Measurements from ENCODE around the gene PDK2.

PDK2 gene

DNA sequence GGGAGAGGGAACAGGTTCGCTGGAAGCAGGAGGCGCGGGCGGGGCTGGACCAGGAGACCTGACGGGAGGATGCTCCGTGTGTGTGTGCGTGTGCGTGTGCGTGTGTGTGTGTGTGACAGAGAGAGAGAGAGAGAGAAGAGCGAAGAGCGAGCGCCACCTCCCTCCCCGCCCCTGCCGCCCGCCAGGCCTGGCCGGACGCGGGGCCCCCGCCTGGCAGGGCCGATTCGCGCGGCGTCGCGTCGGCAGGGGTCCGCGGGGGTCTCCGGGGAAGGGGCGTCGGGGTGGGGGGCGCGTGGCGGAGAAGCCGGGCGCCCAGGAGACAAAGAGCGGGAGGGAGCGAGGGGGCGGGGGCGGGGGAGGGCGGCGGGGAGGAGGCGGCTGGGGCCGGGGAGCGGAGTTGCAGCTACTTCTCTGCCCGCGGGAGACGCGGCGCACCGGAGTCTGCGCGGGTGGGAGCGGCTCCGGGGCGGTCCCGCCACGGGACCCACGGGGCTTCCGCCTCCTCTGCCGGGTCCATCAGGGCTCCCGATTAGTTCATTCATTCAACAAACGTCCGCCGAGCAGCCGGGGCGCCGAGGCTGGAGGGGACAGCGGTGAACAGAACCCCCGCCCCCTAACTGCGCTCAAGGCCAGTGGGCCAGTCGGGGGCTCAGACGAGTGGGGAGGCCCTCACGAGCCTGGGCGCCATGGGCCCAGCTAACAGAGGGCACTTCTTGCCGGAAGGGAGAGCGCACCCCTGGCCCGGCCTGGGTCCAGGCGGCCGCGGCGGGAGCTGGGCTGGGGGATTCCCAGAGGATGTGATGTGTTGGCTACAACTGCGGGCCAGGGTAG lies 34.8 kb downstream of the PDK2 start, which contains the start of gene SAMD14:
Gene SAMD14 (minus strand): TSS at position 433 of the 831 bp plus-strand sequence. CDS start 5,201 bp downstream, outside the sequence.
- TF ChIP-seq CTCF (IDR thresholded peaks at IDR 0.05; ENCODE audit: low read depth, low read length, missing control alignments): no peak
- H3K4me3 ChIP-seq (ENCODE audit: low read depth, low read length): peak within 1 kb of the TSS; percentile 56
- no peaks in the 10 kb centered on the region for H3K27me3 ChIP-seq (replicated peaks)
- in situ Hi-C loops (cut with HindIII; ENCODE audit: low pct_ligation_motif_present, low sequenced_read_pairs): no loop called here
- H3K27ac ChIP-seq: no peak within 1 kb of the TSS
- H3K36me3 ChIP-seq (replicated peaks): peaks cover 10% of the 10 kb centered on the region
- no peak for DNase-seq

- no peak for DNase-seq
Observed at GRCh38 chr17:50130559-50131305, 35.6 kb downstream of the PDK2 start.

DNA sequence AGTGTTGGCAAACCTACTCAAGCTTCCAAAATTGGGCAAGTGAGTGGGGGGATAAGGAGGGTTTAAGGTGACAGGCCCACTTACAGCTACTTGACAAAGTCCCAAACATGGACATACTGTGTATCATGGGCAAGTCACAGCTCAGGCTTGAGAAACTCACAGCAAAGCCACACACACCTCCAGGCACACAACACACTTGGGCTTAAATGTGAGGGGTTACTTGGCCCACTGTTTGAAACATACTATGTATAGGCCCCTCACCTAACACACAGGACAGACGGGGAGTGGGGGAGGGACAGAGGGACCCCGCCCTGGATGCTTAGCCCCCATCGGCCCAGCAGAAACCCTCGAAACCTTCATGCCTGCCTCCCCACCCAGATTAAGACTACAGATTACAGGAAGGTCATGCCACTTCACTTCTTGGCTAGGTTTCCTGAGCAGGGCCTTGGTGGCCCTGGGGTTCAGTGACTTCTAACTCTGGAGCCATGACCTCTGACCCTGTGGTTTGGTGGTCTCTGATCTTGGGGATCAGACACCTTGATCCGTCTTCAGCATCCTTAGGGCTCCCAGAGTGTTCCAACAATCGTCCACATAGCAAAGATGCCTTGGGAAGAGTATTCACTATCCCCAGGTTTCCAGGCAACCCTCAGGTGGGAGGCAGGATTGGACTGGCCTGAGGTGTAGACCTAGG lies 37.1 kb downstream of the PDK2 start:
- H3K27me3 ChIP-seq (replicated peaks): no peaks in the 10 kb centered on the region
- no peak for TF ChIP-seq CTCF (IDR thresholded peaks at IDR 0.05; ENCODE audit: low read depth, low read length, missing control alignments)
- H3K4me3 ChIP-seq (ENCODE audit: low read depth, low read length): no peak overlapping the region
- no peak for DNase-seq
- in situ Hi-C loops (cut with HindIII; ENCODE audit: low pct_ligation_motif_present, low sequenced_read_pairs): no loop called here
- H3K36me3 ChIP-seq (replicated peaks): peaks cover 28% of the 10 kb centered on the region
- no peak overlapping the region for H3K27ac ChIP-seq

More at GRCh38 chr17:50130559-50131305, 35.6 kb downstream of the PDK2 start:
- in situ Hi-C loops (cut with HindIII; ENCODE audit: low pct_ligation_motif_present, low sequenced_read_pairs): no loop called here
- H3K4me3 ChIP-seq (ENCODE audit: low read depth, low read length): peak overlapping the region; percentile 56
- TF ChIP-seq CTCF (IDR thresholded peaks at IDR 0.05; ENCODE audit: low read depth, low read length, missing control alignments): no peak
- H3K36me3 ChIP-seq (replicated peaks): peaks cover 13% of the 10 kb centered on the region
- no peaks in the 10 kb centered on the region for H3K27me3 ChIP-seq (replicated peaks)
- H3K27ac ChIP-seq: no peak overlapping the region

- H3K36me3 ChIP-seq (replicated peaks): peaks cover 37% of the 10 kb centered on the region
- no peaks in the 10 kb centered on the region for H3K27me3 ChIP-seq (replicated peaks)
- in situ Hi-C loops (cut with HindIII; ENCODE audit: low pct_ligation_motif_present, low sequenced_read_pairs): no loop called here
- no peak overlapping the region for H3K4me3 ChIP-seq (ENCODE audit: low read depth, low read length)
- H3K27ac ChIP-seq: no peak overlapping the region
- no peak for DNase-seq
- TF ChIP-seq CTCF (IDR thresholded peaks at IDR 0.05; ENCODE audit: low read depth, low read length, missing control alignments): no peak
Observed at GRCh38 chr17:50133028-50133768, 38.0 kb downstream of the PDK2 start.

- H3K4me3 ChIP-seq (ENCODE audit: low read depth, low read length): no peak overlapping the region
- no peak overlapping the region for H3K27ac ChIP-seq
Observed at GRCh38 chr17:50133769-50134099, 38.6 kb downstream of the PDK2 start.

More at GRCh38 chr17:50133769-50134099, 38.6 kb downstream of the PDK2 start:
- Histone ChIP-seq H3K27me3 (replicated peaks) (no peaks in the 10 kb centered on the region), H3K36me3 (replicated peaks) (peaks cover 42% of the 10 kb centered on the region)
- TF ChIP-seq CTCF (IDR thresholded peaks at IDR 0.05; ENCODE audit: low read depth, low read length, missing control alignments): no peak
- in situ Hi-C loops (cut with HindIII; ENCODE audit: low pct_ligation_motif_present, low sequenced_read_pairs): no loop called here
- no peak for DNase-seq
